ENCODE results near the gene NSUN3.

Gene NSUN3

DNA sequence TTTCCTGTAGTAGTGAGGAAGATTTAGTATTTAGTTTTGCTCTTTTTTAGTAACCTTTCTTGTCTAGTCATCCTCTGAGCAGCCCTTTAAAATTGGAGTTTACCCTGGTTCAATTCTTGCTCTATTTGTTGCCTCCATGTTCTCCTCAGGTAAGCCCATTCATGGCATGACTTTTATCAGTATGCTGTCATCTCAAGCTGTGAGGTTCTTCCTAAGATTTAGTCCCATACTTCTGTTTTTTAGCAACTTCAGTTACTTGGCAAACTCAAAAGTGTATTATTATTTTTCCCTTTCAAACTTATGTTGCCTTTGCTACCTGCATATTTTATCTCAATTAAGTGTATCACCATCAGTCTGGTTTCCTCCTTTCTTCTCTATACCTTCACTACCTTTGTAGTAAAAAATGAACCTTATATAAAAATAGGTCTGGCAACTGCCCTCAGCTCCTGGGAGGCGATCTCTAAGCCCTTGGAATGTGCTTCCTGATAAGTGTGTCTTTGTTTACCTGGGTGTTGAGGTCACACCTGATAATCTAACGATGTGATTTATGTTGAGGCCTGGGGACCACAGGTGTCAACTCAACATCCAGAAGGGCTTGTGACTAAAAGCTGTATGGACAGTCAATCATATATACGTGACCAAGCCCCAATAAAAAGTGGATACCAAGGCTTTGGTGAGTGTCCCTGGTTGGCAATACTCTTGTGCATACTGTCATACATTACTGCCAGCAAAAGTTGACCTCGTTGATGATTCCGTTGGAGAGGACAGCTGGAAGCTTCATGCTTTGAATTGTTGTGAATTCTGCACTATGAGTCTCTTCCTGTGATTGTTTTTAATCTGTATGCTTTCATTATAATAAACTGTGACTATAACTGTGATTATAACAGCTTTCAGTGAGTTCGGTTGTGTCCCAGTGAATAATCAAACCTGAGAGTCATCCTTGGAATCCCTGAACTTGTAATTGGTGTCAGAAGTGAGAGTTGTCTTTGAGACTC, 3.9 kb downstream of the NSUN3 start:
- H3K27me3 ChIP-seq (ENCODE audit: insufficient read depth, poor library complexity, severe bottlenecking): no peaks in the 10 kb centered on the region
- no peak overlapping the region for H3K4me3 ChIP-seq (replicated peaks; ENCODE audit: insufficient read depth, low read length)
- no peak overlapping the region for H3K27ac ChIP-seq (replicated peaks)
- TF ChIP-seq, protein P1, sequence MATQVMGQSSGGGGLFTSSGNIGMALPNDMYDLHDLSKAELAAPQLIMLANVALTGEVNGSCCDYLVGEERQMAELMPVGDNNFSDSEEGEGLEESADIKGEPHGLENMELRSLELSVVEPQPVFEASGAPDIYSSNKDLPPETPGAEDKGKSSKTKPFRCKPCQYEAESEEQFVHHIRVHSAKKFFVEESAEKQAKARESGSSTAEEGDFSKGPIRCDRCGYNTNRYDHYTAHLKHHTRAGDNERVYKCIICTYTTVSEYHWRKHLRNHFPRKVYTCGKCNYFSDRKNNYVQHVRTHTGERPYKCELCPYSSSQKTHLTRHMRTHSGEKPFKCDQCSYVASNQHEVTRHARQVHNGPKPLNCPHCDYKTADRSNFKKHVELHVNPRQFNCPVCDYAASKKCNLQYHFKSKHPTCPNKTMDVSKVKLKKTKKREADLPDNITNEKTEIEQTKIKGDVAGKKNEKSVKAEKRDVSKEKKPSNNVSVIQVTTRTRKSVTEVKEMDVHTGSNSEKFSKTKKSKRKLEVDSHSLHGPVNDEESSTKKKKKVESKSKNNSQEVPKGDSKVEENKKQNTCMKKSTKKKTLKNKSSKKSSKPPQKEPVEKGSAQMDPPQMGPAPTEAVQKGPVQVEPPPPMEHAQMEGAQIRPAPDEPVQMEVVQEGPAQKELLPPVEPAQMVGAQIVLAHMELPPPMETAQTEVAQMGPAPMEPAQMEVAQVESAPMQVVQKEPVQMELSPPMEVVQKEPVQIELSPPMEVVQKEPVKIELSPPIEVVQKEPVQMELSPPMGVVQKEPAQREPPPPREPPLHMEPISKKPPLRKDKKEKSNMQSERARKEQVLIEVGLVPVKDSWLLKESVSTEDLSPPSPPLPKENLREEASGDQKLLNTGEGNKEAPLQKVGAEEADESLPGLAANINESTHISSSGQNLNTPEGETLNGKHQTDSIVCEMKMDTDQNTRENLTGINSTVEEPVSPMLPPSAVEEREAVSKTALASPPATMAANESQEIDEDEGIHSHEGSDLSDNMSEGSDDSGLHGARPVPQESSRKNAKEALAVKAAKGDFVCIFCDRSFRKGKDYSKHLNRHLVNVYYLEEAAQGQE (IDR thresholded peaks at IDR 0.05; ENCODE audit: insufficient replicate concordance, low read depth): no peak
- TF ChIP-seq GABPA (IDR thresholded peaks at IDR 0.05; ENCODE audit: low read depth) (no peak), POLR2AphosphoS5 (IDR thresholded peaks at IDR 0.05; ENCODE audit: low read depth) (no peak), SPI1 (IDR thresholded peaks at IDR 0.05; ENCODE audit: borderline replicate concordance, low read depth) (no peak)
- TF ChIP-seq, protein P2, sequence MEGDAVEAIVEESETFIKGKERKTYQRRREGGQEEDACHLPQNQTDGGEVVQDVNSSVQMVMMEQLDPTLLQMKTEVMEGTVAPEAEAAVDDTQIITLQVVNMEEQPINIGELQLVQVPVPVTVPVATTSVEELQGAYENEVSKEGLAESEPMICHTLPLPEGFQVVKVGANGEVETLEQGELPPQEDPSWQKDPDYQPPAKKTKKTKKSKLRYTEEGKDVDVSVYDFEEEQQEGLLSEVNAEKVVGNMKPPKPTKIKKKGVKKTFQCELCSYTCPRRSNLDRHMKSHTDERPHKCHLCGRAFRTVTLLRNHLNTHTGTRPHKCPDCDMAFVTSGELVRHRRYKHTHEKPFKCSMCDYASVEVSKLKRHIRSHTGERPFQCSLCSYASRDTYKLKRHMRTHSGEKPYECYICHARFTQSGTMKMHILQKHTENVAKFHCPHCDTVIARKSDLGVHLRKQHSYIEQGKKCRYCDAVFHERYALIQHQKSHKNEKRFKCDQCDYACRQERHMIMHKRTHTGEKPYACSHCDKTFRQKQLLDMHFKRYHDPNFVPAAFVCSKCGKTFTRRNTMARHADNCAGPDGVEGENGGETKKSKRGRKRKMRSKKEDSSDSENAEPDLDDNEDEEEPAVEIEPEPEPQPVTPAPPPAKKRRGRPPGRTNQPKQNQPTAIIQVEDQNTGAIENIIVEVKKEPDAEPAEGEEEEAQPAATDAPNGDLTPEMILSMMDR (IDR thresholded peaks at IDR 0.05; ENCODE audit: insufficient read depth, low read length): no peak
- DNase-seq (ENCODE audit: low read depth in 1 of 2, low spot score in 1 of 2): no peak

DNA sequence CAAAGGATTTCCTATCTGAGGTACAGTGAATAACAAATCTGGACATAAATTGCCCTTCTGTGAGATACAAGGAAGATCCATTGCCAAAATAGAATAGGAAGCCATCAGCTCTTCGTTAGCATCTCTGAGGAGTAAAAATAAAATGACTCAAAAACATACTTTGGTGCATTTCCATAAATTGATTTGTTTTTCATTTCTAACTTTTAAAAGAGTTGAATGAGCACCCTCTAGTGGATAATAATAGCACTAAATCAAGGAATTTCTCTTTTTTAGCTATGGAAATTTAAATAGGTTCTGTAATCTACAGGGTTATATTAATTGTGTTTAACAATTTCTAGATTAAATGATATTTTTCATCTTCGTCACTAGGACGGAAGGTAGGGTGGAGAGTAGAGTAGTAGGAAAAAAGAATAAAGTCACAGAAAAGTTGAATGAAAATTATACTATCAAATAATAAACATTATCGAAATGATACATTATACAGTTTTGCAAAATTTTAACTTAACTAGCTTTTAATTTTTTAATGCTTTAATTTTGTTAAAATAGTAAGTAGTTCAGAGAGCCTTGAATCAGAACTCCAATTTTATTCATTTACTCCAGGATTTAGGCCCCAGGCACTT, 6.4 kb downstream of the NSUN3 start:
- TF ChIP-seq, protein P2 (IDR thresholded peaks at IDR 0.05; ENCODE audit: insufficient read depth, low read length): peak; percentile 14
- TF ChIP-seq, protein P1 (IDR thresholded peaks at IDR 0.05; ENCODE audit: insufficient replicate concordance, low read depth): no peak
- Histone ChIP-seq H3K27ac (replicated peaks) (no peak overlapping the region), H3K4me3 (replicated peaks; ENCODE audit: insufficient read depth, low read length) (no peak overlapping the region), H3K27me3 (ENCODE audit: insufficient read depth, poor library complexity, severe bottlenecking) (no peaks in the 10 kb centered on the region)
- no peak for DNase-seq (ENCODE audit: low read depth in 1 of 2, low spot score in 1 of 2)

DNA sequence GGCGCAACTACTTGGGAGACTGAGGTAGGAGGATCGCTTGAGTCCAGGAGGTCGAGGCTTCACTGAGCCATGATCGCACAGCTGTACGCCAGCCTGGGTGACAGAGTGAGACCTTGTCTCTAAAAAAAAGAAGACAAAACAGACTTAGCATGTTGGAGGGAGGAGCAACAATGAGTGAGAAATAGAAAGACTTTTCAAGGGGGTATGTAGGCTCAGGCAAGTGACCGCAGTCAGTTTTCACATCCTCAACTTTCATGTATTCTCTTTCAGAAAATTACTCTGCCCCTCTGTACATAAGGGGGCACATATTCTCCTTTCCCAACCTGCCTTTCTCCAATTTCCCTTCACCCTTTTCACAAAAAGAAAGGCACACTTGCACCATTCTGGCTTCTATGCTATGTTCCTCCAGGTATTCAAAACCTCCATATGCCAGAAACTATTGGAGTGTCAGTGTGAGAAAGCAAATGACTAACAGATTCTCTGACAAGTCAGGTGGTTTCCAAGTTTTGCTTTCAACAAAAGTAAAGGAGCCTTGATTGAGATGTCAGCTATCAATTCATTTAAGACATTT, 7.6 kb downstream of the NSUN3 start:
- DNase-seq (ENCODE audit: low read depth in 1 of 2, low spot score in 1 of 2): no peak
- Histone ChIP-seq H3K27me3 (ENCODE audit: insufficient read depth, poor library complexity, severe bottlenecking) (no peaks in the 10 kb centered on the region), H3K27ac (replicated peaks) (no peak overlapping the region), H3K4me3 (replicated peaks; ENCODE audit: insufficient read depth, low read length) (no peak overlapping the region)
- TF ChIP-seq, protein P1 (IDR thresholded peaks at IDR 0.05; ENCODE audit: insufficient replicate concordance, low read depth): no peak
- no peak for TF ChIP-seq POLR2AphosphoS5 (IDR thresholded peaks at IDR 0.05; ENCODE audit: low read depth)
- no peak for TF ChIP-seq GABPA (IDR thresholded peaks at IDR 0.05; ENCODE audit: low read depth)
- no peak for TF ChIP-seq SPI1 (IDR thresholded peaks at IDR 0.05; ENCODE audit: borderline replicate concordance, low read depth)
- TF ChIP-seq, protein P2 (IDR thresholded peaks at IDR 0.05; ENCODE audit: insufficient read depth, low read length): no peak
